Epithelial cell of proximal tubule (primary cell): ENCODE results near the gene ZNF333. TPM values are rescaled to one million over a fixed set of nuclear protein-coding genes. Genes with fewer than 3 reads are reported as not detected.
A peak's percentile ranks its signal among the peaks of the same experiment; 100 is the strongest.
"Not testable (repeated sequence)": the region's sequence is repeated elsewhere in the genome, so short reads cannot be mapped to it uniquely, and the experiment has no call there.

Experiments
- DNase-seq: peaks from one replicate; pipeline ENCODE4 v3.0.0-alpha.2; 2011; ENCODE audit warnings: low read depth
- H3K4me3 ChIP-seq: 2 replicates; pipeline ENCODE4 v1.5.1; 2011; ENCODE audit warnings: low read depth, mild to moderate bottlenecking, low read length
- total RNA-seq: library from RNA; depleted of rRNA; stranded (reverse); fragments of >200 nt; gene quantifications from 2 replicates; pipeline ENCODE4 v1.2.3, GENCODE V29; 2015
- TF ChIP-seq, protein P1 (sequence below): conservative IDR thresholded peaks from 2 replicates; pipeline ENCODE4 v1.5.1; 2012; ENCODE audit warnings: low read depth, mild to moderate bottlenecking, low read length

Gene ZNF333
- total RNA-seq, 1 donor from 2014 or later: 5.7 TPM

- TF ChIP-seq, protein P1, sequence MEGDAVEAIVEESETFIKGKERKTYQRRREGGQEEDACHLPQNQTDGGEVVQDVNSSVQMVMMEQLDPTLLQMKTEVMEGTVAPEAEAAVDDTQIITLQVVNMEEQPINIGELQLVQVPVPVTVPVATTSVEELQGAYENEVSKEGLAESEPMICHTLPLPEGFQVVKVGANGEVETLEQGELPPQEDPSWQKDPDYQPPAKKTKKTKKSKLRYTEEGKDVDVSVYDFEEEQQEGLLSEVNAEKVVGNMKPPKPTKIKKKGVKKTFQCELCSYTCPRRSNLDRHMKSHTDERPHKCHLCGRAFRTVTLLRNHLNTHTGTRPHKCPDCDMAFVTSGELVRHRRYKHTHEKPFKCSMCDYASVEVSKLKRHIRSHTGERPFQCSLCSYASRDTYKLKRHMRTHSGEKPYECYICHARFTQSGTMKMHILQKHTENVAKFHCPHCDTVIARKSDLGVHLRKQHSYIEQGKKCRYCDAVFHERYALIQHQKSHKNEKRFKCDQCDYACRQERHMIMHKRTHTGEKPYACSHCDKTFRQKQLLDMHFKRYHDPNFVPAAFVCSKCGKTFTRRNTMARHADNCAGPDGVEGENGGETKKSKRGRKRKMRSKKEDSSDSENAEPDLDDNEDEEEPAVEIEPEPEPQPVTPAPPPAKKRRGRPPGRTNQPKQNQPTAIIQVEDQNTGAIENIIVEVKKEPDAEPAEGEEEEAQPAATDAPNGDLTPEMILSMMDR: no peak
Measured at GRCh38 chr19:14772995-14773394, 83.1 kb downstream of the ZNF333 start.

DNA sequence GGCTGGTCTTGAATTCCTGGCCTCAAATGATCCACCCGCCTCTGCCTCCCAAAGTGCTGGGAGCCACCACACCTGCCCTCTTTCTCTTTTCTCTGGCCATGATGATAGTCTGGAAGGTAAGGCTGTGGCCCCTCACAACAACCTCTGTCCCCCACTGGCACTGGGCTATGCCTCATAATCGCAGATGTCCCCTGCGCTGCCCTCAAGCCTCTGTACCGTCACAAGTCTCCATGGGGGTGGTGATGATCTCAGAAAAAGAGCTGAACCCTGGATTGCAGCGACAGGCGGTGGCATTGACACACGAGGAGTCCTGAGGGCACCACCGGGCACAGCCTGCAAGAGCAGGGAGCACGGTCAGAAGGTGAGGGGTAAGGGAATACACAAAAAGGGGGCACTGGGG, 83.9 kb downstream of the ZNF333 start:
- DNase-seq, H3K4me3 ChIP-seq: not testable (repeated sequence)

More at GRCh38 chr19:14772995-14773394, 83.1 kb downstream of the ZNF333 start:
- no peak overlapping the region for H3K4me3 ChIP-seq
- no peak for DNase-seq

GRCh38 chr19:14774373-14774772, 84.5 kb downstream of the ZNF333 start:
- no peak overlapping the region for H3K4me3 ChIP-seq
- TF ChIP-seq, protein P1: no peak
- DNase-seq: no peak

- DNase-seq: not testable (repeated sequence)
- H3K4me3 ChIP-seq: peak overlapping the region; percentile 65
Measured at GRCh38 chr19:14775326-14775725, 85.5 kb downstream of the ZNF333 start.

DNA sequence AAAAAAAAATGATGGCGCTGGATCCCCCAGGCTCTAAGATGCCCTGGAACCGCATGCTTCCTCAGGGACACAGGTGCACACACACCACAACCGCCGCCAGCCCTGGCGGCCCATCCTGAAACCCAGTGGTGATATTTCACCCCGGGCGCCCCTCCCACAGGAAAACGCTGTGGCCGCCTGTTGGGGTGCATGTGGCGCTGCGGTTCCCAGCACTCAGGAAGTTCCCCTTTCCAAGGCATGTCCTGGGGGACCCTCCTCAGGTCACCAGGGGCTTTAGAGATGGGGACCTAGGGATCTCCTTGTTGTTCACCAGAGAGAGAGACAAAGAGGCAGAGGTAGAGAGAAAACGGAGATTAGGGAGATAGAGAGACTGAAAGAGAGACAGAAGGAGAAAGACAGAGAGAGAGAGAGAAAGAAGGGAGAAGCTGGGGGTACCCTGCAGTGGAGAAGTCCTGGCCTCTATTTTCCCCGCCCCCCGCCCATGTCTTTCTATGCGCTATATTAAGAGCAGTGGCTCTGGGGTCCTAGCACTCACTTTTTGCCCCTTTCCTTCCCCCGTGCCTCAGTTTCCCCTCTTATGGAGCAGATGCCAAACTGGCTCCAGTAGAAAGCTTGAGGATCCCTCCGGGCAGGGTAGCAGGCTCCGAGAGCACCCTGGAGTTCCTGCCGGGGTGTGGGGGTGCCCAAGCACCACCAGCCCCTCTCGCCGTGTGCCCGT, 86.2 kb downstream of the ZNF333 start:
- no peak for DNase-seq
- peak overlapping the region; percentile 65 for H3K4me3 ChIP-seq
- TF ChIP-seq, protein P1: no peak

- not testable (repeated sequence) for H3K4me3 ChIP-seq, DNase-seq
Measured at GRCh38 chr19:14777645-14778044, 87.8 kb downstream of the ZNF333 start.

DNA sequence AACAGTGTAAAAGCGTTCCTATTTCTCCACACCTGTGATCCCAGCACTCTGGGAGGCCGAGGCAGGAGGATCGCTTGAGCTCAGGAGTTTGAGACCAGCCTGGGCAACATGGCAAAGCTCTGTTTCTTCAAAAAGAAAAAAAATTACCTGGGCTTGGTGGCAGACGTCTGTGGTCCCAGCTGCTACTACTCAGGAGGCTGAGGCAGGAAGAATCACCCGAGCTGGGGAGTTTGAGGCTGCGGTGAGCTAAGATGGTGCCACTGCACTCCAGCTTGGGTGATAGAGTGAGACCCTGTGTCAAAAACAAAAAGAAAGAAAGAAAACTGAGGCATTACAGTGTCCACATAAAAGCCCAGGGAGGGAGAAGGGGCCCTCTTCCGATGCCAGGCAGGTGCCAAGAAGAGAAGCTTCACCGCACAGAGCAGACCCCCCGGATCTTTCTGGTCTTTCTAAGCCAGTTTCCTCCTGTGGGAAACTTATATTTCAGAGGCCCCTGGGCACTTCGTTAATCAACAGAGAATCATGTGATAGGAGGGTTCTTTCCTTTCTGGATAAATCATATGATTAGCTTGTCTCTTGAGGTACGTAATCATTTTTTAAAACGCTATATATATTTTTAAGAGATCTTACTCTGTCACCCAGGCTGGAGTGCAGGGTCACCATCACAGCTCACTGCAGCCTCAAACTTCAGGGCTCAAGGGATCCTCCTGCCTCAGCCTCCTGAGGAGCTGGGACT, 88.4 kb downstream of the ZNF333 start, which contains the start of gene ADGRE2:
Gene ADGRE2, minus strand, starts transcription at position 451 of the 736 bp plus-strand sequence. CDS start 1,804 bp downstream, outside the sequence.
- DNase-seq, H3K4me3 ChIP-seq: not testable (repeated sequence)

DNA sequence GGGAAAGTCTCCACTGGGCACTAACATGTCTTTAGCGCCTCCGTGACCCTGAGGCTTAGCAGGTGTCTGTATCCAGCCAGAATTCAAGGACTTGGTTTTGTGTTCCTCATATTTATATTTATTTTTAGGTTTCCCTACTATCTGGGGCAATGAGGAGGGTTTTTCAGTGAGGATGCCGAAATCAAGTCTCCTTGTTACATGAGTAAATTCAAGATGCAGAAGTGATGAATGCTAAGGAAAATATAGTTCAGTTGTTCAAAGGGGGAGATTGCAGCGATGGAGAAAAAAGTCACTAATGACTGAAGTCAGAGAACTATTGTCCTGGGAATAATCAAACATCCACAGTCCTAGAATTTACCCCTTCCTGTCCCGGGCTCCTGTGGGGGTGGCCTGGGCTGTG, 89.3 kb downstream of the ZNF333 start:
- TF ChIP-seq, protein P1: no peak
- no peak overlapping the region for H3K4me3 ChIP-seq
- no peak for DNase-seq

GRCh38 chr19:14780622-14781225, 90.9 kb downstream of the ZNF333 start:
- DNase-seq, H3K4me3 ChIP-seq: not testable (repeated sequence)

DNA sequence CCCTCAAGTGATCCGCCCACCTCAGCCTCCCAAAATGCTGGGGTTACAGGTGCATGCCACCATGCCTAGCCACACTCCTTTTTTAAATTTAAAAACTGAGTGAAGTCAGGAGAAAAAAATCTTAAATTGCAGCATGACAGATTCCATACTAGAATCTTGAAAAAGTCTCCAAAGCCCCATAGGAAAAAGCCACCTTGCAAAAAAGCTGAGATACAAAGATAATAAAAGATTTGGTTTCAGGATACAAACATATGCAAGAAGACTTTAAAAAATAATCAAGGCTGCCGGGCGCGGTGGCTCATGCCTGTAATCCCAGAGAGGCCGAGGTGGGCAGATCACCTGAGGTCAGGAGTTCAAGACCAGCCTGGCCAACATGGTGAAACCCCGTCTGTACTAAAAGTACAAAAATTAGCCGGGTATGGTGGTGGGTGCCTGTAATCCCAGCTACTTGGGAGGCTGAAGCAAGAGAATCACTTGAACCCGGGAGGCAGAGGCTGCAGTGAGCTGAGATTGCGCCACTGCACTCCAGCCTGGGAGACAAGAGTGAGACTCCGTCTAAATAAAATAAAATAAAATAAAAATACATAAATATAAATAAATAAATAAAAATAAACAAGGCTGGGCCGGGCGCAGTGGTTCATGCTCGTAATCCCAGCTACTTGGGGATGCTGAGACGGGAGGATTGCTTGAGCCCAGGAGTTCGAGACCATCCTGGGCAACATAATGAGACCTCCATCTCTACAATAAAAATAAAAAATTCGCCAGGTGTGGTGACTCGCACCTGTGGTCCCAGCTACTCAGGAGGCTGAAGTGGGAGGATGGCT, 92.1 kb downstream of the ZNF333 start:
- not testable (repeated sequence) for H3K4me3 ChIP-seq, DNase-seq
